ENCODE data around the gene ORAI3. TPM values are rescaled to one million over a fixed set of nuclear protein-coding genes. Genes with fewer than 3 reads are reported as not detected.

ORAI3 gene
- total RNA-seq, 1 experiment from 2014 or later: 9.0 TPM

DNA sequence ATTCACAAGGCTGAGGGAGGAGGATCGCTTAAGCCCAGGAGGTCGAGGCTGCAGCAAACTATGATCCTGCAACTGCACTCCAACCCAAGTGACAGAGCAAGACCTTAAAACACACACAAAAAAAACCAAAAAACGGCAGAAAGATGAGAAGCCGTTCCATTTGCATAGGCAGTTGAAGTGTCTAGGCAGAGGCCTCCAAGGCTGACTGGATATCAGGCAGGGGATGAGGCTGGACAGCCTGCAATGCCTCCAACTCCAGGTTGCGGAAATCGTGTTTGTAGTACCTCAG lies 27.5 kb upstream of the ORAI3 start:
- H2AFZ ChIP-seq (ENCODE audit: low read depth, low read length, poor library complexity, severe bottlenecking): no peak overlapping the region
- POLR2A ChIA-PET: no interaction called here
- H3K9ac ChIP-seq (ENCODE audit: low read length): peak overlapping the region; percentile 63; the same call in 1 of the 2 replicates
- no peaks in the 10 kb centered on the region; a peak in 1 of 4 replicates for H3K36me3 ChIP-seq (ENCODE audit: control insufficient read depth in 1 of 2, insufficient read depth in 2 of 2, low read length in 2 of 2)
- intact Hi-C loops (cut with micrococcal nuclease): loop anchor here (1.0 to 5.0 kb wide), 3 partner anchors 46 to 474 kb away; partner anchors contain the start of gene SEPHS2
- H3K4me1 ChIP-seq (ENCODE audit: control insufficient read depth in 1 of 2, insufficient read depth in 2 of 2, low read length in 2 of 2): peaks cover 10 to 17% of the 10 kb centered on the region in 2 experiments; a peak in 3 of 4 replicates
- no peaks in the 10 kb centered on the region for H3K9me3 ChIP-seq (ENCODE audit: control insufficient read depth in 1 of 2, insufficient read depth in 1 of 2, low read depth in 1 of 2, low read length in 2 of 2)
- no TSS peak for BruUV-seq (replicated peaks)
- H3K79me2 ChIP-seq (ENCODE audit: insufficient read depth, low read length): peaks cover 10% of the 10 kb centered on the region; the same call in 1 of the 2 replicates
- CTCF ChIA-PET: no interaction called here
- peak overlapping the region; percentile 62 to 97 for H3K4me3 ChIP-seq (replicated peaks in 1 of 2; ENCODE audit: low read depth in 1 of 2, low read length in 2 of 2)
- peak overlapping the region; percentile 92 for H3K27ac ChIP-seq (ENCODE audit: low read depth, low read length)
- peak overlapping the region; percentile 95 for H3K4me2 ChIP-seq (ENCODE audit: low read length)
- DNase-seq (ENCODE audit: low read depth, low spot score): no peak
- TF ChIP-seq SRF (IDR thresholded peaks at IDR 0.05; ENCODE audit: low read depth) (no peak), CBX3 (IDR thresholded peaks at IDR 0.05; ENCODE audit: low read depth) (no peak), EZH2phosphoT487 (IDR thresholded peaks at IDR 0.05; ENCODE audit: borderline replicate concordance) (no peak), TCF7L2 (IDR thresholded peaks at IDR 0.05; ENCODE audit: borderline replicate concordance, extremely low read depth, insufficient read depth, insufficient read length) (no peak), EZH2 (IDR thresholded peaks at IDR 0.05) (no peak), CEBPB (IDR thresholded peaks at IDR 0.05; ENCODE audit: low read depth) (no peak), FOSL1 (IDR thresholded peaks at IDR 0.05; ENCODE audit: low read depth) (no peak), POLR2AphosphoS5 (IDR thresholded peaks at IDR 0.05; ENCODE audit: low read depth, low read length) (no peak), RAD21 (IDR thresholded peaks at IDR 0.05; ENCODE audit: low read depth) (no peak), YY1 (IDR thresholded peaks at IDR 0.05; ENCODE audit: extremely low read depth, insufficient replicate concordance, low read depth, low read length) (no peak), SP1 (IDR thresholded peaks at IDR 0.05; ENCODE audit: low read depth) (no peak), JUND (IDR thresholded peaks at IDR 0.05) (no peak), EGR1 (IDR thresholded peaks at IDR 0.05; ENCODE audit: low read depth) (no peak), SIN3A (IDR thresholded peaks at IDR 0.05; ENCODE audit: low read depth) (no peak)
- TF ChIP-seq, protein P1, sequence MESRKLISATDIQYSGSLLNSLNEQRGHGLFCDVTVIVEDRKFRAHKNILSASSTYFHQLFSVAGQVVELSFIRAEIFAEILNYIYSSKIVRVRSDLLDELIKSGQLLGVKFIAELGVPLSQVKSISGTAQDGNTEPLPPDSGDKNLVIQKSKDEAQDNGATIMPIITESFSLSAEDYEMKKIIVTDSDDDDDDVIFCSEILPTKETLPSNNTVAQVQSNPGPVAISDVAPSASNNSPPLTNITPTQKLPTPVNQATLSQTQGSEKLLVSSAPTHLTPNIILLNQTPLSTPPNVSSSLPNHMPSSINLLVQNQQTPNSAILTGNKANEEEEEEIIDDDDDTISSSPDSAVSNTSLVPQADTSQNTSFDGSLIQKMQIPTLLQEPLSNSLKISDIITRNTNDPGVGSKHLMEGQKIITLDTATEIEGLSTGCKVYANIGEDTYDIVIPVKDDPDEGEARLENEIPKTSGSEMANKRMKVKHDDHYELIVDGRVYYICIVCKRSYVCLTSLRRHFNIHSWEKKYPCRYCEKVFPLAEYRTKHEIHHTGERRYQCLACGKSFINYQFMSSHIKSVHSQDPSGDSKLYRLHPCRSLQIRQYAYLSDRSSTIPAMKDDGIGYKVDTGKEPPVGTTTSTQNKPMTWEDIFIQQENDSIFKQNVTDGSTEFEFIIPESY (IDR thresholded peaks at IDR 0.05; ENCODE audit: extremely low read depth, insufficient replicate concordance, low read length): no peak
- TF ChIP-seq, protein P2, sequence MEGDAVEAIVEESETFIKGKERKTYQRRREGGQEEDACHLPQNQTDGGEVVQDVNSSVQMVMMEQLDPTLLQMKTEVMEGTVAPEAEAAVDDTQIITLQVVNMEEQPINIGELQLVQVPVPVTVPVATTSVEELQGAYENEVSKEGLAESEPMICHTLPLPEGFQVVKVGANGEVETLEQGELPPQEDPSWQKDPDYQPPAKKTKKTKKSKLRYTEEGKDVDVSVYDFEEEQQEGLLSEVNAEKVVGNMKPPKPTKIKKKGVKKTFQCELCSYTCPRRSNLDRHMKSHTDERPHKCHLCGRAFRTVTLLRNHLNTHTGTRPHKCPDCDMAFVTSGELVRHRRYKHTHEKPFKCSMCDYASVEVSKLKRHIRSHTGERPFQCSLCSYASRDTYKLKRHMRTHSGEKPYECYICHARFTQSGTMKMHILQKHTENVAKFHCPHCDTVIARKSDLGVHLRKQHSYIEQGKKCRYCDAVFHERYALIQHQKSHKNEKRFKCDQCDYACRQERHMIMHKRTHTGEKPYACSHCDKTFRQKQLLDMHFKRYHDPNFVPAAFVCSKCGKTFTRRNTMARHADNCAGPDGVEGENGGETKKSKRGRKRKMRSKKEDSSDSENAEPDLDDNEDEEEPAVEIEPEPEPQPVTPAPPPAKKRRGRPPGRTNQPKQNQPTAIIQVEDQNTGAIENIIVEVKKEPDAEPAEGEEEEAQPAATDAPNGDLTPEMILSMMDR (IDR thresholded peaks at IDR 0.05 in 2 of 3, conservative IDR thresholded peaks at IDR 0.05 in 1 of 3; ENCODE audit: borderline replicate concordance in 1 of 3, insufficient read depth in 1 of 3, low read depth in 2 of 3, low read length in 2 of 3): no peak
- TF ChIP-seq, protein P3, sequence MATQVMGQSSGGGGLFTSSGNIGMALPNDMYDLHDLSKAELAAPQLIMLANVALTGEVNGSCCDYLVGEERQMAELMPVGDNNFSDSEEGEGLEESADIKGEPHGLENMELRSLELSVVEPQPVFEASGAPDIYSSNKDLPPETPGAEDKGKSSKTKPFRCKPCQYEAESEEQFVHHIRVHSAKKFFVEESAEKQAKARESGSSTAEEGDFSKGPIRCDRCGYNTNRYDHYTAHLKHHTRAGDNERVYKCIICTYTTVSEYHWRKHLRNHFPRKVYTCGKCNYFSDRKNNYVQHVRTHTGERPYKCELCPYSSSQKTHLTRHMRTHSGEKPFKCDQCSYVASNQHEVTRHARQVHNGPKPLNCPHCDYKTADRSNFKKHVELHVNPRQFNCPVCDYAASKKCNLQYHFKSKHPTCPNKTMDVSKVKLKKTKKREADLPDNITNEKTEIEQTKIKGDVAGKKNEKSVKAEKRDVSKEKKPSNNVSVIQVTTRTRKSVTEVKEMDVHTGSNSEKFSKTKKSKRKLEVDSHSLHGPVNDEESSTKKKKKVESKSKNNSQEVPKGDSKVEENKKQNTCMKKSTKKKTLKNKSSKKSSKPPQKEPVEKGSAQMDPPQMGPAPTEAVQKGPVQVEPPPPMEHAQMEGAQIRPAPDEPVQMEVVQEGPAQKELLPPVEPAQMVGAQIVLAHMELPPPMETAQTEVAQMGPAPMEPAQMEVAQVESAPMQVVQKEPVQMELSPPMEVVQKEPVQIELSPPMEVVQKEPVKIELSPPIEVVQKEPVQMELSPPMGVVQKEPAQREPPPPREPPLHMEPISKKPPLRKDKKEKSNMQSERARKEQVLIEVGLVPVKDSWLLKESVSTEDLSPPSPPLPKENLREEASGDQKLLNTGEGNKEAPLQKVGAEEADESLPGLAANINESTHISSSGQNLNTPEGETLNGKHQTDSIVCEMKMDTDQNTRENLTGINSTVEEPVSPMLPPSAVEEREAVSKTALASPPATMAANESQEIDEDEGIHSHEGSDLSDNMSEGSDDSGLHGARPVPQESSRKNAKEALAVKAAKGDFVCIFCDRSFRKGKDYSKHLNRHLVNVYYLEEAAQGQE (IDR thresholded peaks at IDR 0.05; ENCODE audit: low read depth): no peak
- TF ChIP-seq, protein P4, sequence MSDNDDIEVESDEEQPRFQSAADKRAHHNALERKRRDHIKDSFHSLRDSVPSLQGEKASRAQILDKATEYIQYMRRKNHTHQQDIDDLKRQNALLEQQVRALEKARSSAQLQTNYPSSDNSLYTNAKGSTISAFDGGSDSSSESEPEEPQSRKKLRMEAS (IDR thresholded peaks at IDR 0.05): no peak
- H3K27me3 ChIP-seq (ENCODE audit: insufficient read depth, low read length): no peaks in the 10 kb centered on the region
- no peaks in the 10 kb centered on the region for H3K9me2 ChIP-seq (ENCODE audit: insufficient read depth)
- no peak for ATAC-seq
- no peaks in the 10 kb centered on the region for H4K20me1 ChIP-seq (ENCODE audit: insufficient read depth)
- RAD21 ChIA-PET (ENCODE audit: low non-redundant PET in 1 of 2, low total read pairs in 2 of 2, uncharacterized antibody in 2 of 2, unreplicated experiment in 2 of 2): no interaction called here
